ENCODE results near the gene STIM2.

- TF ChIP-seq CTCF (IDR thresholded peaks at IDR 0.05 in 2 of 3, conservative IDR thresholded peaks at IDR 0.05 in 1 of 3; ENCODE audit: control insufficient read depth in 2 of 3, extremely low read depth in 1 of 3, insufficient read depth in 1 of 3, low read depth in 3 of 3, low read length in 3 of 3) = no peak
- TF ChIP-seq EZH2 (IDR thresholded peaks at IDR 0.05; ENCODE audit: borderline replicate concordance, control insufficient read depth, low read depth, low read length) = no peak
- peak; percentile 67 for TF ChIP-seq NFIC (IDR thresholded peaks at IDR 0.05; ENCODE audit: low read depth, low read length)
- TF ChIP-seq SP1 (IDR thresholded peaks at IDR 0.05; ENCODE audit: low read depth, low read length) = no peak
- TF ChIP-seq POLR2A (IDR thresholded peaks at IDR 0.05; ENCODE audit: low read depth, low read length) = no peak
- no peak for TF ChIP-seq POLR2AphosphoS5 (IDR thresholded peaks at IDR 0.05; ENCODE audit: low read length)
- peak; percentile 73 for TF ChIP-seq DPF2 (IDR thresholded peaks at IDR 0.05)
- TF ChIP-seq ZNF274 (IDR thresholded peaks at IDR 0.05; ENCODE audit: insufficient read depth, insufficient read length) = no peak
- TF ChIP-seq REST (IDR thresholded peaks at IDR 0.05; ENCODE audit: low read depth, low read length) = no peak
These were observed 125.2 kb downstream of the STIM2 start for GRCh38 chr4:26985873-26986272.

All from GM12878 (cell line).